Stimulated activated CD8-positive, alpha-beta memory T cell treated with anti-CD3 and anti-CD28 coated beads, Interleukin-2, amount 100 ng/mL, for 1 hour (primary cell): ENCODE measurements around the gene LOXHD1.

Source experiments
- DNase-seq, 2 donors: peaks; one replicate each; pipeline ENCODE4 v3.0.0-alpha.2; 2020; ENCODE audit warnings: low read depth in 2 of 2

Gene LOXHD1

GRCh38 chr18:46672062-46672970, 15.3 kb upstream of the LOXHD1 start:
- DNase-seq: no peak

- DNase-seq: no peak
Observed at GRCh38 chr18:46668694-46669093, 11.7 kb upstream of the LOXHD1 start.

- DNase-seq: no peak
Observed at GRCh38 chr18:46668135-46668534, 11.1 kb upstream of the LOXHD1 start.

- no peak for DNase-seq
Observed at GRCh38 chr18:46663539-46663938, 6.5 kb upstream of the LOXHD1 start.

GRCh38 chr18:46660957-46661749, 4.1 kb upstream of the LOXHD1 start:
- no peak for DNase-seq

GRCh38 chr18:46659484-46659883, 2.5 kb upstream of the LOXHD1 start:
- DNase-seq: no peak

GRCh38 chr18:46656326-46657114, 500 bp downstream of the LOXHD1 start:
- no peak for DNase-seq

- DNase-seq: no peak
Observed at GRCh38 chr18:46652372-46652771, 4.6 kb downstream of the LOXHD1 start.

GRCh38 chr18:46650681-46651080, 6.3 kb downstream of the LOXHD1 start:
- no peak for DNase-seq

- no peak for DNase-seq
Observed at GRCh38 chr18:46649071-46649862, 7.8 kb downstream of the LOXHD1 start.

GRCh38 chr18:46646468-46646867, 10.6 kb downstream of the LOXHD1 start:
- no peak for DNase-seq

GRCh38 chr18:46642561-46642960, 14.5 kb downstream of the LOXHD1 start:
- DNase-seq: no peak

- DNase-seq: no peak
Observed at GRCh38 chr18:46641917-46642316, 15.1 kb downstream of the LOXHD1 start.

- DNase-seq: no peak
Observed at GRCh38 chr18:46639386-46639785, 17.6 kb downstream of the LOXHD1 start.

GRCh38 chr18:46636040-46636630, 20.9 kb downstream of the LOXHD1 start:
- no peak for DNase-seq

- no peak for DNase-seq
Observed at GRCh38 chr18:46632401-46633071, 24.5 kb downstream of the LOXHD1 start.

GRCh38 chr18:46630991-46631390, 26.0 kb downstream of the LOXHD1 start:
- no peak for DNase-seq

GRCh38 chr18:46630160-46630559, 26.9 kb downstream of the LOXHD1 start:
- no peak for DNase-seq

GRCh38 chr18:46629361-46629760, 27.7 kb downstream of the LOXHD1 start:
- no peak for DNase-seq

- no peak for DNase-seq
Observed at GRCh38 chr18:46628206-46628605, 28.8 kb downstream of the LOXHD1 start.
